Stimulated activated CD4-positive, alpha-beta T cell treated with anti-CD3 and anti-CD28 coated beads, Interleukin-4, amount 100 ng/mL, for 48 hours (primary cell): ENCODE results near the gene SLCO6A1.
"Not testable (repeated sequence)": the region's sequence is repeated elsewhere in the genome, so short reads cannot be mapped to it uniquely, and the experiment has no call there.

Experiments used
- DNase-seq, 2 donors: peaks; one replicate each; pipeline ENCODE4 v3.0.0-alpha.2; 2020; ENCODE audit warnings: low read depth in 2 of 2

Gene SLCO6A1

GRCh38 chr5:102498271-102499034, at the start of gene SLCO6A1:
Gene SLCO6A1, minus strand, starts transcription at chr5:102499001. Its CDS starts 157 bp downstream, at chr5:102498844.
- DNase-seq: no peak

- DNase-seq: no peak
Measured at GRCh38 chr5:102547141-102548035, 48.6 kb upstream of the SLCO6A1 start.

- DNase-seq: no peak
Measured at GRCh38 chr5:102545175-102545574, 46.4 kb upstream of the SLCO6A1 start.

GRCh38 chr5:102542057-102542456, 43.3 kb upstream of the SLCO6A1 start:
- no peak for DNase-seq

DNA sequence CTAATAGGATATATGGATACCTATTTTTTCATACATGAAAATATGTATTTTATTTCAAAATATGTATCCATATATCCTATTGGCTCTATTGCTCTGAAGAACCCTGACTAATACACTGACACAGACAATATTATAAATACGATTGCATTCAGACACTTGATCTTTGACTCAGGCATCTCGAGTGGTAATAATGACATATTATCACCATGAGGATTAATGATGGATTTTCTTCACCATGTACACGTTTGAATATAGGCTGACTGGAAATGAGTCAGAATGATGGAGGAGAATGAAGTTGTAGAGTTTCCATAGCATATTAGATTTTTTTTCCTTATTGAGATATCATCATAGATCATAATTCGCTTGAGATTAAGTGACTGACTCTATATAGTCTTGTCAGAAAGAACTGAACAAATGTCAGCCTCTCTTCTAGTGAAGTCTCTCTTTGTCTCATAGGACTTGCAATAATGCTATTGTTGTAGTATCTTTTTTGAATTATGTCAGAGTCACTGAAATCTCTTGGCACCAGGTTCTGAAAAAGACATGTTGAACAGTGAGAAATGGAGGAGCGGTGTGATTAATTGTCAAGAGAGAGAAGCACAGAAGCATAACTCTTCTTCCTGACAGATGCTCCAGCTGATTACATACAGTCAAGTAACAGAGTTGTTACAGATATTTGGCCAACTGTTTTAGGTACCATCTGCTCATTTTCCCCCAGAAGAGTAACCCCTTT, 41.4 kb upstream of the SLCO6A1 start:
- DNase-seq: no peak

GRCh38 chr5:102539562-102539961, 40.8 kb upstream of the SLCO6A1 start:
- no peak for DNase-seq

- DNase-seq: no peak
Measured at GRCh38 chr5:102537011-102537410, 38.2 kb upstream of the SLCO6A1 start.

- DNase-seq: no peak
Measured at GRCh38 chr5:102536323-102536928, 37.6 kb upstream of the SLCO6A1 start.

- DNase-seq: no peak
Measured at GRCh38 chr5:102532123-102532522, 33.3 kb upstream of the SLCO6A1 start.

DNA sequence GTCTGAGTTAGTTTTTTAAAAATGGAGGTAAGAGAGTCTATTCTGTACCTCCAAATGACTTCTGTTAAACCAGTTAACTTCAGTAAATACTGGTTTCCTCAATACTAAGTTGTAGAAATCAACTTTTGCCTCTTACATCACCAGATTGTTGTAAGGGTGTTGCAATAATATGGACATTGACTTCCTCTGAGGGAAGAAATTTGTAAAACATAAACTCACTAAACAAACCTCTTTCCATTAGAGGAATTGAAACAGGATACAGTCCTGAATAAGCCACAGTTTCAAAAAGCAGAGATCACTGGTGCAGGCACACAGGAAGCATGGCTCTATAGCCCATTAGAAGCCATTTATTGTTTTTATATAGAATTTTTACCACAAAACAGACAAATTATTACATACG, 32.7 kb upstream of the SLCO6A1 start:
- no peak for DNase-seq

- DNase-seq: no peak
Measured at GRCh38 chr5:102529447-102529846, 30.6 kb upstream of the SLCO6A1 start.

DNA sequence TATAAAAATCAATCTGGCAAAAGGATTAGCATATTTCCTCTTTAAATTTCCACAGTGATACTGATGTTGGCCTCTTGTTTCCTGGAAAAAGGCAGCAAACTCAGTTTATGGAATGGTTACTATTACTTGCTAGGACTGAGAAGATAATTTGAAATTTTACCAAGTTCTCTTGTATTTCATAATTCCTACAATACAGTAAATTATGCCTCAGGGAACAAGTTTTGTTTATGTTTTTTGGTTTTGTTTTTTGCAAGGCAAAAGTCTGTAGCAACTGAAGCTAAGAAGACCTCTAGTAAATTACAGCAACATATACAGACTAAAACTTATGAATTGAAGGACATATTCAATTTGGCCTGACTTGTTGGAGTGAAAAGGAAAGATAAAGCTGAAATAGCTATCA, 30.2 kb upstream of the SLCO6A1 start:
- DNase-seq: no peak

- no peak for DNase-seq
Measured at GRCh38 chr5:102528600-102528999, 29.8 kb upstream of the SLCO6A1 start.

GRCh38 chr5:102527547-102527946, 28.7 kb upstream of the SLCO6A1 start:
- no peak for DNase-seq

DNA sequence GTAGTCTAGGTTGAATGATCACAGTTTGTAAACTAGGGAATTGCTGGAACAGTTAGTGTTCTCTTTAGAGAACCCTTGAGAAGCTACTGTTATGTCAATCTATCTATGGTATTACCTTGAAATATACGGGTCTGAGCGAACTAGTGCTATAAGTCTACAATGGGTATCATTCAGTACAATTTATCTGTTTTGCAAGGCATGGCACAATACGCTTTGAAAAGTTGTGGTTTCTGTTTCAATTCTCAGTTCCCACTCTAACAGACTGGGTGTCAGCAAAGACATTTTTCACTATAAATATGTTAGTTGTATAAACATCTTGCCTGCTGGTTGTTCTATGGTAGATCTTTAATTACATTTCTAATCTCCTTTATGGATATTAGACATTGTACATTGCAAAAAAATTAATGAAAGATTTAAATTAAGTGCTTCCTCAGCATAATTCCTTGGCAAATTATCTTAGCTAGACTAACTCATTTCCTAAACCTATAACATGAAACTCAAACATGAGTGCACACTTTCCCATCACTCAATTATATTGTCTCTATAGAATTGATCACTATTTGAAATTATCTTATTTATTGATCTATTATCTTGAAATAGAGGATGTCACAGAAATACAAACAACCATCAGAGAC, 24.9 kb upstream of the SLCO6A1 start:
- no peak for DNase-seq

DNA sequence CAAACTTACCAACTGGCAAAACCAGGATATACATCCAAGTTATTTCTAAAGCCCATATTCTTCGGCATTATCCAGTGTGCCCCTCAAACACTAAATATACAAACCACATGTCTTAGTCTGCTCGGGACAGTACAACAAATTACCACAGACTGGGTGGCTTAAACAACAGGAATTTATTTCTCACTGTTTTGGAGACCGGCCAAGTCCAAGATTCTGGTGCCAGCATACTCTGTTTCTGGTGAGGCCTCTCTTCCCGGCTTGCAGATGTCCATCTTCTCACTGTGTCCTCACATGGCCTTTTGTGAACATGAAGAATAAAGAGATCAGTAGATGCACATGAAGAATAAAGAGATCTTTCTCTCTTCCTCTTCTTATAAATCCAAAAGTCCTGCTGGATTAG, 12.9 kb upstream of the SLCO6A1 start:
- no peak for DNase-seq

GRCh38 chr5:102491261-102491914, 7.4 kb downstream of the SLCO6A1 start:
- DNase-seq: not testable (repeated sequence)

- DNase-seq: no peak
Measured at GRCh38 chr5:102483736-102484135, 15.1 kb downstream of the SLCO6A1 start.

GRCh38 chr5:102481054-102481715, 17.6 kb downstream of the SLCO6A1 start:
- no peak for DNase-seq

- DNase-seq: no peak
Measured at GRCh38 chr5:102453716-102454115, 45.1 kb downstream of the SLCO6A1 start.
